Umbilical cord (tissue), 2 donors: ENCODE data around the gene PLK2. TPM values are rescaled to one million over a fixed set of nuclear protein-coding genes. Genes with fewer than 3 reads are reported as not detected.

Source experiments
- DNase-seq: peaks from one replicate; pipeline ENCODE4 v3.0.0-alpha.2; 2015; ENCODE audit warnings: low spot score
- total RNA-seq: library from RNA; depleted of rRNA; stranded (reverse); fragments of >200 nt; gene quantifications from one replicate; pipeline ENCODE4 v1.2.3, GENCODE V29; 2014; ENCODE audit warnings: low replicate concordance; ENCODE audit not compliant: insufficient read depth

The PLK2 gene
- total RNA-seq, 1 donor from 2014 or later, result 106 TPM

GRCh38 chr5:58450811-58451629, 8.9 kb downstream of the PLK2 start:
- DNase-seq, result no peak

GRCh38 chr5:58450018-58450417, 9.9 kb downstream of the PLK2 start:
- DNase-seq, result peak; percentile 26

- DNase-seq, result no peak
These were observed 12.7 kb downstream of the PLK2 start for GRCh38 chr5:58447226-58447625.

GRCh38 chr5:58446024-58446423, 13.9 kb downstream of the PLK2 start:
- DNase-seq, result no peak

- DNase-seq, result no peak
These were observed 15.1 kb downstream of the PLK2 start for GRCh38 chr5:58444805-58445204.

GRCh38 chr5:58440901-58441460, 18.9 kb downstream of the PLK2 start:
- no peak for DNase-seq

GRCh38 chr5:58439094-58439644, 20.7 kb downstream of the PLK2 start:
- DNase-seq, result peak; percentile 13

- no peak for DNase-seq
These were observed 22.2 kb downstream of the PLK2 start for GRCh38 chr5:58437661-58438060.

GRCh38 chr5:58431832-58432231, 28.1 kb downstream of the PLK2 start:
- DNase-seq, result no peak

DNA sequence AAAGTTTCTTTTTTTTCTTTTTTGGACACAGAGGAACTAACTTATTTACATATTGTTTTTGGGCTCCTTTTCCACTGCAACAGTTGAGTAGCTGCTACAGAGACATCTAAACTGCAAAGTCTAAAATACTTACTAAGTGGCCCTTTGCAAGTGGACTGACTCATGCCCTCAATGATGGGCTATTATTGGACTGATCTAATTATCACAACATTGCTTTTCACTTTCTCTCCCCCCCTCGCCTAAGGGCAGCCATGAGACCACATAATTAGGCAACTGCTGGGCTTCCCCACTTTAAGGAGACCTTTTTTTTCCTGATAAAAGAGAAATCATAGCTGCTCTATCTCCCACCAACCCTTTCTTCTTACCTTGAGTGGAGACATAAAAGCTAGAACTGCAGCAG, 47.0 kb downstream of the PLK2 start:
- DNase-seq, result no peak

DNA sequence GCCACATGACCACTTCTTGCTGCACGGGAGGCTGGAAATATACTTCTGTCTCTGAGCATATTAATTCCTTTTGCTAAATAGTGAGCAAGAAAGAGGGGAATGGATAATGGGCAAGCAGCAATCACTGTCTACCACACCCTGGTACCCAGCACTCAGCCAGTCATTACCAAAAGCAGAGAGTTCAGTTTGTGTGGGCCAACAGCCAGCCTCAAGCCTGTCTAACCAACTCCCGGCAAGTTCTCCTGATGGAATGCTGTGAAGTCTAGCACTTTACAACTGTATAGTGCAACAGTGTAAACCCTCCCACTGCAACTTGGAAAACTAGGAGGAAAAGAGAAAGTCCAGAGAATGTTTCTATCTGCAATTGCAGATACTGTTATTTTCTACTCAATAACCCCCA, 47.8 kb downstream of the PLK2 start:
- DNase-seq, result no peak

DNA sequence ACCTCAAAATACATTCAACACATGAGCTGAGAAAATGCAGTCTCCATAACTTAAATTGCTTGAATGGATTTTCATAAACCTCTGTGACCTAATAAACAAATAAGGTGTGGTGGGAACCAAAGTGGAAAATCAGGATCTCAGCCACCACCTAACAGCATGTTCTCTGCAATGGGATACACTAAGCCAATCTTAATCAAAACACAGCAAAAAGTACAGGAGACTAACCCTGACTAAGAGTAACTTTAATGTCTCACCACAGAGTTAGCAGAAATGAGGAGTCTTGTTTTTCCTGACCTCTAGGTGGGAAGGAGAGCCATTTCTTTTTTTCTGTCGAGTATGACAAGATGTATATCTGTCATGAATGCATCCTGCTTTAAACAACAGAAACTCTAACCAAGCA, 48.5 kb downstream of the PLK2 start:
- DNase-seq, result no peak

GRCh38 chr5:58410441-58410840, 49.4 kb downstream of the PLK2 start:
- DNase-seq, result peak; percentile 81

GRCh38 chr5:58407042-58407719, 52.7 kb downstream of the PLK2 start:
- peak; percentile 81 for DNase-seq

GRCh38 chr5:58406394-58406793, 53.5 kb downstream of the PLK2 start:
- DNase-seq, result no peak

DNA sequence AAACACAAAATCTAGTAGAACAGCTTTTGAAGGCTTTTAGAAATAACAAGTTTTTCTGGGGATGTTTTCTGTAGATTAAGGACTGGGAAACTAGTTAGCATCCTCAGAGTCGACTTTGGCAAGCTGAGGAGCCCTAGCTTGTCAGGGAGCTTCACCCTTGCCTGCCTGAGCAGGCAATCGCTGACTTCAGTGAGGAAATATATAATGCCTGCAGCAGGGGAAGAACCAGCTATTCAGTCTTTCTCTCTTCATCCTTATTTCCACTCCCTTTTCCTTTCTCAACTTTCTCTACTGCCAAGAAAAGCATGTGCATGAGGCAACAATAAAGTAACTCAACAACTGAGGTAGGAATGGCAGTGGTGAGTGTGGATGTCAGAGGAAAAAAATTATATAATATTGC, 54.7 kb downstream of the PLK2 start:
- DNase-seq, result no peak

DNA sequence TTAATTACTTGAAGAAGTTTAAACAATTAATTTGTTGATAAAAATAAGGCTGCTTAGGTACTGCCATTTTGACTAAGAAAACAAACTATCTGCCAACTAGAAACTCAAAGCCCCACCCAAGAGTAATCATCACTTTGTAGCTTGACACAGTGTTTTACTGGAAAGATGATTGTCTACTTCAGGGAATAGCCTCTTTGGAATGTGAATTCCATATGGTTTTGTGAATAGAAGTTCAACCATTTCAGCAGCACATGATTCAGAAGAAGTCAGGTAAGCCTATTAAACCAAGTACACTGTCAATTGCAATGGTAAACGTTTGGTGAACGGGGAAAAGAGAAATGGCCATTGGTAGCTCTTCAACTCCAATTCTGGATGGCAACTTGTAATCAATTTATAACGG, 55.2 kb downstream of the PLK2 start:
- DNase-seq, result no peak

Other genes starting within 250 kb of the PLK2 start
- gene GAPT, start 31.3 kb upstream of the PLK2 start, total RNA-seq, result 11.8 TPM
- gene RAB3C, start 123.0 kb upstream of the PLK2 start, total RNA-seq, result 4.6 TPM